SU-DHL-6 (cell line): Measurements from ENCODE around the gene TXNDC2.

Source experiments
- CTCF ChIP-seq: fragments of 200-600 bp; sonication (generic); IDR thresholded peaks from one replicate; pipeline ENCODE4 v1.5.1; 2017; ENCODE audit warnings: antibody characterized with exemption, mild to moderate bottlenecking, low read length, moderate library complexity; ENCODE audit not compliant: insufficient read depth, poor library complexity, severe bottlenecking
- EZH2phosphoT487 ChIP-seq: fragments of 200-600 bp; sonication (generic), shearing (Covaris generic); conservative IDR thresholded peaks from 2 replicates; pipeline ENCODE4 v1.6.1; 2018; ENCODE audit warnings: mild to moderate bottlenecking, antibody characterized with exemption, low read length, moderate library complexity, mixed read lengths

GRCh38 chr18:9925369-9925768 is 39.6 kb downstream of the TXNDC2 start:
- TF ChIP-seq CTCF (no peak), EZH2phosphoT487 (no peak)
